GM20431 (cell line): ENCODE data around the gene SALL1.

Source experiments
- in situ Hi-C: fragments of 300-500 bp; cut with MseI, MboI; formaldehyde crosslinking; loops from one replicate; pipeline ENCODE4 v1.15.0; 2020; ENCODE audit warnings: low sequenced_read_pairs; ENCODE audit not compliant: unreplicated experiment

The SALL1 gene

DNA sequence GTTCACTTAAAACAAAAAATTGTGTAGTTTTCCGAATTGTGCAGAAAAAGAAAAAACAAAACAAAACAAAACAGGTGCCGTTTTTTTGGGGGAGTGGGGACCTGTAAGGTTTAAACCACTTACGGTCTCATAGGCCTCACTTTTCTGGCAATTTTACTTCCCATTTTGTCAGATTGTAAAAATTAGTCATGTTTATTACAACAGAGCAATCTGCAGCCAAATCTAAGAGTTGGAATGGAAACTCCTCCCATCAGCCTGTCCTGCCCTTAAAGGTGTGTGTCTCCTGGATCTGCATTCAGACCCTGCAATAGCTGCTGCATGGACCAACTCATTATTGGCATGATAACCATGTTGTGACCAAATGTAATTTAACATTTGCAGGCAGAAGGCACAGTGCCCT lies 8.2 kb upstream of the SALL1 start:
- in situ Hi-C loops = no loop called here

DNA sequence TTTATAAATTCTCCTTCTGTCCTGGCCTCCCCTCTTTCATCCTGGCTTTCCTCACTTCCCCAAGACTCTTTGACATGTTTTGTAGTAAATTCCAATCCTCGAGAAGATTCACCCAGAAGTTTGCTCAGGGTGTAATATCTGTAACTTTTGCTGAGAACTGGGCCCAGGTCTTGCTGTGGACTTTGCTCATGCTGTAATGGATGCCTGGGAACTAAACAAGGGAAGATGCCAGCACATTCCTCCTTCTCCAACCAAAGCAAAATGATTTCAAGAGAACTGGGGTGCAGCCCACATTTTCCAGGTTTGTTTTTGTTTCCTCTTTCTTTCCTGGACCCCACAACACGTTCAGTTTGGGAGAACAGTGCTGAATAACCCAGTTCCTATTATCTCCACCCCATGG lies 6.6 kb upstream of the SALL1 start:
- in situ Hi-C loops = no loop called here

DNA sequence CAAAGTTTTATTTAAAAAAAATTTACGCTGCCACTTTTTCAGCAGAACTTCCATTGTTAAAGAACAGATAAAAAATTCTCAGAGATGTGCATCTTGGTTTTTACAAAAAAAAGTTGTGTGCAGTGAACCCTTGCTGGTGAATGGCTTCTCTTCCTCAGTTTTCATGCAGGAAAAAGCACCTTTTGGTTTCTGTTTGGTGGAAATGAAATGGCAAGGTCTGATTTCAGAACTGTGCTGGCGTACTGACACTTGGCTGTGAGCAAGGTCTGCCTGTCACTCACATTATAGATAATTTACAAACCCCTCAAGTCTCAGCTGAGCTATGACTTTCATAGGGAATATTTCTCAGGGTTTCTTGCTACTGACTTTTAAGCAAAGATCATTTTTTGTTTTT lies 5.7 kb upstream of the SALL1 start:
- in situ Hi-C loops = no loop called here

DNA sequence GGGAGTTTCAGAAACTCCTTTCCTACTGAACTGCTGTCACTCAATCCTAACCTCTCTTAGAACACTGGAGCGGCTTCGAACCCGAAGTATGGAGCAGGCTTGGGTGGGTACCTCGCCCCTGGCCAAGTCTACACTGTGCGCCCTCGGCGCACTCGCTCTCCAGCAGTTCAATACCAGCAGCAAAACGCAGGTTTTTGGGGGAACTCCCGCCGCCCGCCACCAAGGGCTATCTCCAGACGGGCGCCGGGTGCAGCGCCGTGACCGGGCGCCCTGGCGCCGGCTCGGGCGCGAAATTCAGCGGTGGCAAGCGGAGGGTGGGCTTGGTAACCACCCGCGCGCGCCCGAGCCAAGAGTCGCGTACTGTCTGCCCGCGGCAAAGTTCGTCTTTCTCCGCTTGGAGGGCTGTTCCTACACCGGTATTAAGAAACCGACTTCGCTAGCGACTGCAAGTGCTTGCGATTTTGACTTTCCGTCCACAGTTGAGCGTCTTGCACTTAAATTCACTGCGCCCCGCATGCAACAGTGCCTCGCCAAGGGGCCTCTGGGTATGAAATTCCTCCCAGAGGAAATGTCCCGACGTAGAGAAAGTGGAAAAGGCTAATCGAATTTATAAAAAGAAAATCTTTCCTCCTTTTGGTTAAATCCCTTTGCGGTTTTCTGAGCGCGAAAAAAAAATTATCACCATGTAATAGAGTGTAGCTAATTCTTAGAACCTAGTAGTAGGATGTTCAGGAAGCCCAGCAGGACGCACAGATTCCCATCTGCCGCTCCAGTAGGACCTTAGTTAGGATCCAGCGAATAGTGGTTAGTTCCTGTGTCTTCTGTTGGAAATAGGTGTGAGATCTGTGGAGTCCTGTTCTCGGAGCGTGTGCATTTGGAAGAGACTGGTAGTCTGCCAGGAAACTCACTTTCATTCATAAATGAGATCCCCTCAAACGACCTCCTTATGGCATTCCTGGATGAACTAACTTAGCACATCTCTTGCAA lies 5.0 kb upstream of the SALL1 start:
- in situ Hi-C loops = no loop called here

DNA sequence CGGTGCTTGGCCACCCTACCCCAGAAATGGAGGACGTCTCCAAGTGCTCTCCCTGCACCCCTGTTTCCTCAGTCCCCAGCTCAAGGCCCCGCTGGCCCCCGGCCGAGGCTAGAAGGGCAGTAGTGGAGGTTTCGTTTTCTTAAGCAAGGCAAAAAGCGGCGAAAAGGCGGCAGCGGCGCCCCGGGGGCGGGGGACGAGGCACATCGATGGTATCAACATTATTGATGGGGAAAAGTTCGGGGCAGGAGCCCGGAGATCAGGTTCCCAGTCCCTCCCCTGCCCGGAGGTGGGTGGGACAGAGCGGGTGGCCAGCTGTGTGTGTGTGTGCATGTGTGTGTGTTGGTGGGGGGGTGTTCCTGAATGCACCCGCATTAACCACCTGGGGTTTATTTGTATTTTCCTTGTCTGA lies 4.1 kb upstream of the SALL1 start:
- in situ Hi-C loops = no loop called here

DNA sequence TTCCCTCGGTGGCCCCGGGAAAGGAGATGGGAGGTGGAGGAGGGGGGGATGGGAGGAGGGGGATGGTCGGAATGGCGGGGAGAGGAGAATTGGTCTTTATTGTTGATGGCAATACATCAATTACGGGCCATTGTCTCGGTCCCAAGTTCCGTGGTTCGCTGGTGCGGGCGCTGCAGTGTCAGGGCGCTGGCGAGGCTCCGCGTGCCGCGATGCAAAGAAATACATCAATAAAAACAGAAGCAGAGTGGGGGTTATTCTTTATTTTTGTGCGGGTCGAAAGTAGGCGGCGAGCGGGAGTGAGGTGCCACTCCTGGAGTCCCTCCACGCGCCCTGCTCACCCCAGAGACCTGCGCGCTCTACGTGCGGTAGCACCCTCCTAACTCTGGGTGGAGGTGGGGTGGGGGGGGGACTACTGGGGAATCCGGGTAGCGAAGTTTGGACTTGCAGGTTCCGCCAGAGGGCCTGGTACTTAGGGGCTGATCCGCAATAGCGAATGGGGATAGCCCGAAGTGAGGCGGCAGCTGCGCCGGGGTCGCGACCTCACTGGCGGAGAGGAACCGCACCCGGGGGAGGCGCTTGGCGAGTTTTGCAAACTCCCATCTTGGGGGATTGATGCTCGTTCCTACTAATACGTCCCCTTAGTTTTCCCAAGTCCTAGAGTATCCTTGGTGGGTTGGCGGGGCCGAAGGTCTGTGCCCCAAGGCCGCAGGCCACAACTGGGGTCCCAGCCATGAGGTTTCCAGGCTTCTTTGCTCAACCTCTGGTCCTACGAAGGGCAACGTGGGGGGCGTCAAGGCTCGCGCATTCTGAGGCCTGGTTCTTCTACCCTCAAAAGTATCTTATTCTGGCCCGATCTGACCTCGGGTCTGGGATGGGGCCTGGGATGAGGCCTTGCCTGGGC lies 3.5 kb upstream of the SALL1 start:
- in situ Hi-C loops = no loop called here

DNA sequence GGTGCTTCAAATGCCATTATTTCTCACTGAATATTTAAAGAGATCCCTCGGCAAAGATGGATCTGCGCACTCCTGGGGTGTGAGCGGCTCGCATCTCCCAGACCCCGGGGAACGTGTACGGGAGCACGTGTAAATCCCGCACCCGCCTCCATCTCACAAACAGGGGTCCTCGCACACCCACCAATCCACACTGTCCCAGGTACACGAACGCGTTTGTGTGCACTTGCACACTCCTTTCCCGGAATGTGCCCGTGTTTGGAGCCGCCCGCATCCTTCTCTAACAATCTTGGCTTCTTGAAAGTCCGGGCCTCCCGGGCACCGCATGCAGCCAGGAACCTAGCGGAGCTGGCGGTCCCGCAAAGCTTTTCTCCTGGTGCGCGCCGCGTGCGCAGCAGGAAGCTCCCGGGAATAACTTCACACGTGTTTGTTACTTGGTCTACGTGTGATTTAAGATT lies 2.5 kb upstream of the SALL1 start:
- in situ Hi-C loops = no loop called here

DNA sequence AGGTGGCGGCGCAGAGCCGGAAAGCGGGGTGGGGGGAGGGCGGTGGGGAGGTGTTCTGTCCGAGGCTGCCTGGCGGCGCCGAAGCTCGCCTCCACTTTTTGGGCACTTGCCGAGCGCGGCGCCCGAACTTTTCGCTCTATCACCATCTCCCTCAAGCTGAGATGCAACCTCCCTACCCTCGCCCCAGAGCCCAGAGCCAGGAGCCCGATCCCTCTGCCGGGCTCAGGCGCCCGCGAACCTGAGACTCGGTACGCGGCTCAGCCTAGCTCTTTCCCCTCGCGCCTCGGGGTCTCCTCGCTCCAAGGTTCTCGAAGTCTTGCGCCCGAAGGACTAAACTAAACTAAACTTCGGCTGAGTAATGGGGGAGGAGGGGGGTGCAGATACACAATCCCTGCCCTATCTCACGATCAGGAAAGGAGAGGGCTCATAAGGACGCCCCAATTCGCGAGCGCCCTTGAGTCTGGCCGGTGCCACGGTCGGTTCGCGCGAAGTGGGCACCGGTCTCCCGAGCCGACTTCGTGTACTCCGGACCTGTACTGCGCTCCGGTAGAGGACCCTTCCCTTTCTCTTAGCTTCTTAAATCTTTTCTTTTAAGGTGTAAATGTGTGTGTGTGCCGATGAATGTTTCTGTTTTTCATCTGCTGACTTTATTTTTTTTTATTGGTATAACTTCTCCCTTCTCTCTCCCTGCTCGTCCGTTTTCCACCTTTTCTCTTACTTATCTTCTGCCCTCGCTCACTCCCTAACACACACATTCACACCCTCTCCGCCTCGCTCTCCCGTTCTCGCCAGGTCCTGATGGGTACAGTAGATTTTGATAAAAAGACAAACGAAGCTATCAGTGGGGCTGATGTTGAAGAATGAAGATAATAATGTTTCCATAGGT lies 1.9 kb upstream of the SALL1 start:
- in situ Hi-C loops = no loop called here

DNA sequence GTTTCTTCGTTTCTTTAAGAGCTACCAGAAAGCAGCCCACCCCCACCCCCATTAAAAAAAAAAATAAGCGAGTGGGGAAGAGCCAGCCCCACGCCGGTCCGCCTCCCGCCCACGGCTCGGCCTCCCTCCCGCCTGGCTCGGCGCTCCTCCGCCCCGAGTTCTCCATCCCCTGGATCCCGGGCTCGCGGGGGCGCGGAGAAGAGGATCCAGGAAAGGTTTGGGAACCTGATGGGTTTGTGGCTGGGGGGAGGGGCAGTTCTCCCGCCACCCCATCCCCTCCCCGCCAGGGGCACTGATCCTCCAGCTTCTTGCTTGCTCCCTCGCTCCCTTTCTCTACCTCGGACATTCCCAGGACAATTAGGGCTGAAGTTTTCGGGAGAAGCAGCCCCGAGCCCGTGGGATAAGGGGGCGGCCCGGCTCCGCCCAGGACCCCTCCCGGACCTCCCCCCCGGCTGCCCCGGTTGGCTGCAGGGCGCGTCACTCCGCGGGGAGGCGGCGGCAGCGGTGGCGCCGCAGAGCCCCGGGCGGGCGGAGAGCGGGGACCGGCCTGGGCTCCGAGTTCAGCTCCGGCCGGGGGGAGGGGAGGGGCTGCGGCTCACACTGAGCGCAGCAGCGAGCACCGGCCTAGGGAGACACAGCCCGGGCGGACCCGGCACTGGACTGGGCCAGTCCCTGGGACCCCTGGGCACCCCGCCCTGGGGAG lies 1.0 kb upstream of the SALL1 start:
- in situ Hi-C loops = no loop called here

DNA sequence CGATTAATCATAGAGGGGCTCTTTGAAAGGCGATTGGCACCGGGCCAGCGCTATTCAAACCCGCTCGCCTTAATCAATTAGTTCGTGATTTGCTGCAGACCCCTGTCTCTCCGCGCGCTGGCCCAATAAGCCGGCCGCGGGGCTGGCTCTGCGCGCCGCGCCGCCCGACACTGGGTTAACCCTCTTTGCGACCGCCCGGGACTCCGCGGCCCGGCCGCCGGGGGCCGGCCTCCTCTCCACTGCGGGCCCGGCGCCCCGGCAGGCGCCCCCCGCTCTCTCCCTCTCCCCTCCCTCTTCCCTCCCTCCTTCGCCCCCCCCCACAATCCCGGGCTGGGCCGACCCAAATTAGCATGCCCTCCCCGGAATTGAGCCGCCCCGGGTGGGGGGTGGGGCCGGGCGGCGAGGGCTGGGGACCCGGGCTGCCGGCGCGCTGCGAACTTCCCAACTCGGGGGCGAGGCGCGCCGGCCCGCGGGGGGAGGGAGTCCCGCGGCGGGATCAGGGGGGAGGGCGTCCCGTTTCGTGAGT lies 428 bp upstream of the SALL1 start:
- in situ Hi-C loops = no loop called here

DNA sequence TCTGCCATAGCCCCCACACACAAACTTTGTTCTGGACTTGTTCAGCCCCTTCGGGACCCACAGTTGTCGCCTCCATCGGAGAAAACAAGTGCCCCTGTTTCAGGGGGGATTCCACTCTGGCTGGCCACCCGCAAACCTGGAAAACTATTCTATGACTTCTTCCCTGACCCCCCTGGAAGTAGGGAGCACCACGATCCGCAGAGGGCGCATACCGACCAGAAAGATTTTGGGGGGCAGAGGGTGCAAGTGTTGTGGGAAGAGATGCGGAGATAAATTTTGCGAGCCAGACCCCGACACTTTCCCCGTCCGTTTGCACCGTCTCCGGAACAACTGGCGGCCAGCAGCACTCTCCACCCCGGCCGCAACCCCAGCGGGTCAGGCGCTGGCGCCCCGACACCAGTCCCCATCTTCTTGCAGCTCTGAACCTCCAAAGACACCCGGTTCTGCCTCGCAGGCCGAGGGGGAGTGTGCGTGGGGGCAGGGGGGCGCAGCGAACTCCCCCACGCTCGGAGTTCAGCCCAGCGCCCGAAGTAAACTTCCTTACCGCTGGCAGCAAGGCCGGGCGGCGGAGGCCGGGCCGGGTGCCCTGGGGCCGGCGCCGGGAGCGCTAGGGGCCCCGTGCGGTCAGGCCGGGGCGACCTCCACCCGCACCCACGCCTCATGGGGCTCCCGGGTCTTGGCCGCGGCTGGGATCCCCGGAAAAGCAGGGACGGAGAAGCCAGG lies 744 bp downstream of the SALL1 start:
- in situ Hi-C loops = no loop called here

DNA sequence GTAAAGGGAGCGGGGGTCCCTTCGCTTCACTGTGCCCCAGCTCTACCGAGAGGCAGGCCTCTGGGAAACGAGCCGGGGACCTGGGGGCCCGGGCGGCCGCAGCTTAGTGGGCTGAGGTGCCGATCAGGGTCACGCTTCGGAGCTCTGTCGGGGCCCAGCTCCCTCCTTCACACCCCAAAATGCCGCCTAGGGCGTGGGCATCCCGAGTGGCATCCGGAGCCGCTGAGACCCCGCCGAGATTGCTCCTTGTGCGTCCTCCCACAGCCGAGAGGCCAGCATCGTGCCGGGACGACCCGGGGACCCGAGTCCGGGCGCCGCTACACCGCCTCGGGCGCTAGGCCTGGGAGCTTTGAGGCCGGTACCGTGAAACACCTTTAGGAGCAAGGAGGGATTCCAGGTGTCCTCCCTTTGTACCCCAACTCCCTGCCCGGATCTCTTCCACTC lies 1.3 kb downstream of the SALL1 start:
- in situ Hi-C loops = no loop called here

DNA sequence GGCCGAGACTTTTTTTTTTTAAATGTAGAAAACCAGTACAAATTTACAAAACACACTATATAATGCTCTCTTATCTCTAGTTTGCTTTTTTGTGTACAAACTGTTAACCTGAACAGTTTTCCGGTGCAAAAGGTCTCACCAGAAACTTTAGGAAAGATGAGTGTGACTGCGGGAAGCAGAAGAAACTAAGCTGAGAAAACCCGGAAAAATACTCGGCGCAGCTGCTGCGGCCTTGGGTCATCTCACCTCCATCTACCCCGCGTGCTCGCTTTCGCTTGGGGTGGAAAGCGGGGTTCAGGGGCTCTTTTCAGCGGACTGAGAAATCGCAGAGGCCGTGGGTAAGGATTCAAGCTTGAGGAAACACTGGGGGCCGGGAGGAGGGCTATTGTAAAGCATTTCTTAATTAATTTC lies 1.8 kb downstream of the SALL1 start:
- in situ Hi-C loops = no loop called here

DNA sequence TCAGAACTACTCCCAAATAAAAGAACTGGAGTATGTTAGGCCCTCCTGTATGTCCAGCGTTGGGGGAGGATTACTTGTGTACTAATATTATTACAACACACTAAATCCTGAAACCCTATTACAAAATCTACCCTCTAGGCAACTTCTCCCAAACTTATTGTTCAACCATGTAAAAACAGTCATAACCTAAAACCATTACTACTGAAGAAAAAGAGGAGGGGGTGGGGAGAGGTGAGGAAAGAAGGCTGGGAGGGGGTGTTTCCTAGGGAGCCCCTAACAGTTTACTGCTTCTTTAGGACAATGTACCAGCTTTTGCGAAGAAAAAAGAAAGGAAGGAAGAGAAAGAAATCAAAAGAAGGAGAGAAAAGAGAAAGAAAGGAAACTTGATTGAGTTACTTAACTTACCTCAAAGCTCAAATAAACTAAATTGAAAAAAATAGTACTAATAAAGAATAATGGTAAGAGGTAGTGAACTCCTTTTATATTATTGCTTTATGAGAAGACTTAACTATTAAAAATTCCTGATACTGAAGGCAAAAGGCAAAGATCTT lies 2.3 kb downstream of the SALL1 start:
- in situ Hi-C loops = no loop called here

DNA sequence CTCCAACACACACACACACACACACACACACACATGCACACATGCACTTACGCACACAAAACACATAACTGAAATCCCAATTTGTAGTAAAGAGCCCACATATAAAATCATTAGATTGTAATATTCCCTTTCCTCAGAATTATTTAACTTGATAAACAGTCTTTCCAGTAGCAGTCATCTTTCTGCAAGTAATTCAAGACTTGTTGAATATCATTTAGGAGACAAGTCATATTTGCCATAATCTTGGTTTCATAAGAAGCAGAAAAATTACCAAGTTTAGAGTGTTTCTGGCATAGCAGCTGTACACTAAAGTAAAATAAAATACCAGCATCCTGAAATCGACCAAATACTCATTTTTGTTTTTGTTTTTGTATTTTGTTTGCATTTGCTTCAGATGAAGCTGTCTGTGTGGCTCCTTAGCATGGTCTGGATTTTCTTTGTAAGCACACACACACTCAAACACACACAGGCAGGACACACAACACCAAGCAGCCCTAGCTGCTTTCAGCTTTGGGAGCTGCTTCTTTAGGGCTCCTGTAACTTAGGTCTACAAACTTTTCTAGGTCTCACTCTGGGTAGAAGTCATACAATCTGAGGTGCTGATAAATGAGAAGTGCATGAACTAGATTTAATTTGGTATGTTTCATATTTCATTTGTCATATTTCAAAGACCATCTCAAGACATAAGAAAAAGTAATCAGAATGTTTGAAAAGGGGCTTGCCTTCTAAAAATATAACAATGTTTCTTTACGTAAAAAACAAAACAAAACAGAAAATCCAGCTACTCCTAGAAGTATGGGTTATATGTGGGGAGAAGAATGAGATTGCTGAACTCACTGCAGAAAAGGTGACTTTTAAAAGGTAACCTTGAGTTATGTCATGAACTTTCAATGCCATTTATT lies 3.0 kb downstream of the SALL1 start:
- in situ Hi-C loops = no loop called here

DNA sequence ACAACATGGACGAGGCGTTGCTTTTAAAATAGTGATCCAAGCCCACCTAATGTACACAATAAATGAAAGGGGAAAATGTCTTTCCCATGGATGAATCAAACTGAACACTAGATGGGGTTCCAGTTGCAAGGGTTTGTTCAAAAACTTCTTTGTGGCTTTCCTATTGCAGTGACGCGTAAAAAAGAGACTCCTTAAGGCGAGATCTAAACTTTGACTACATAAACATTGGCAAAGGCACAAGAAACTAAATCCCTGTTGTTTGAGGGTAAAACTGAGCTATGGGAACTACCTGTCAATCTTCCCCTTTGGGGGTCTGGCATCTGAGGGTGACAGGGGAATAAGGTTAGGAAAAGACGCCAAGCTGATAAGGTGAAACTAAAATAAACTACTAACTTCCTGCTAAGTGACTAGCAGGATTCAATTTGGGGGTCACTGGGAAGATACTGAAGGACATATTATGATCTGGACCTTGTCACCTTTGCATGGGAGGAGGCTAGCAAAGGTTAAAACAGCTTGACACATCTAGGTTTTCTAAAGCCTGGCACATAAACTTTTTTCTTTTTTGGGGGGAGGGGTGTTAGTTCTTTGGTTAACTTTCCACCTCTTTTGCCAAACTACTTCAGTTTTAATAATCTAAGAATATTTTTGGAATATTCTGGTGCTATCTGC lies 4.7 kb downstream of the SALL1 start:
- in situ Hi-C loops = no loop called here

DNA sequence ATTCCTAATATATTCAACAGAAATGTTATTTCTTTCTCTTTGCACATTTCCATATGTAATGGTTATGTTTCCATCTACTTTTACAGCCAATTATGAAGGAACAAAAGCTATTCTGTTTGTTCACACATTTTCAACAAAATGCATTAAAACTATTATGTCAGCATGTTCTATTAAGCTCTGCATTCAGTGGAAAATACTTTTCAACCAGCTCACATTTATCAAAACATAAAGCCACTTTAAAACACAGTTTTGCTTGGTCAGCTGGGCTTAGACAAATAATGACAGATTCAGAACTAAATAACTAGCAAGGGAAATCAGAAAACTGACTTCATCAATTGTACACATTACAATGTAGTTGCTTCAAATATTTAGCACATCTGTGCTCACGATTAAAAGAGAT lies 6.9 kb downstream of the SALL1 start:
- in situ Hi-C loops = no loop called here
